PC-3 (cell line): Measurements from ENCODE around the gene MAGED4B.
"Not testable (repeated sequence)": the region's sequence is repeated elsewhere in the genome, so short reads cannot be mapped to it uniquely, and the experiment has no call there.

ENCODE experiments used
- EZH2 ChIP-seq: fragments of 300-600 bp; sonication (generic); IDR thresholded peaks from one replicate; pipeline ENCODE4 v1.6.1; 2017; ENCODE audit warnings: antibody characterized with exemption, mild to moderate bottlenecking, low read length; ENCODE audit not compliant: unreplicated experiment
- EZH2phosphoT487 ChIP-seq: fragments of 300-600 bp; sonication (generic); IDR thresholded peaks from 2 replicates; pipeline ENCODE4 v1.6.1; 2018; ENCODE audit warnings: mild to moderate bottlenecking, antibody characterized with exemption, low read length, borderline replicate concordance
- TF ChIP-seq, protein P1 (sequence below): fragments of 300-600 bp; sonication (generic); conservative IDR thresholded peaks from 2 replicates; pipeline ENCODE4 v1.5.1; 2017; ENCODE audit warnings: antibody characterized with exemption, low read depth, mild to moderate bottlenecking, low read length

GRCh38 chrX:52068666-52069640, at the start of gene MAGED4B:
- not testable (repeated sequence) for TF ChIP-seq EZH2phosphoT487, EZH2
- TF ChIP-seq, protein P1, sequence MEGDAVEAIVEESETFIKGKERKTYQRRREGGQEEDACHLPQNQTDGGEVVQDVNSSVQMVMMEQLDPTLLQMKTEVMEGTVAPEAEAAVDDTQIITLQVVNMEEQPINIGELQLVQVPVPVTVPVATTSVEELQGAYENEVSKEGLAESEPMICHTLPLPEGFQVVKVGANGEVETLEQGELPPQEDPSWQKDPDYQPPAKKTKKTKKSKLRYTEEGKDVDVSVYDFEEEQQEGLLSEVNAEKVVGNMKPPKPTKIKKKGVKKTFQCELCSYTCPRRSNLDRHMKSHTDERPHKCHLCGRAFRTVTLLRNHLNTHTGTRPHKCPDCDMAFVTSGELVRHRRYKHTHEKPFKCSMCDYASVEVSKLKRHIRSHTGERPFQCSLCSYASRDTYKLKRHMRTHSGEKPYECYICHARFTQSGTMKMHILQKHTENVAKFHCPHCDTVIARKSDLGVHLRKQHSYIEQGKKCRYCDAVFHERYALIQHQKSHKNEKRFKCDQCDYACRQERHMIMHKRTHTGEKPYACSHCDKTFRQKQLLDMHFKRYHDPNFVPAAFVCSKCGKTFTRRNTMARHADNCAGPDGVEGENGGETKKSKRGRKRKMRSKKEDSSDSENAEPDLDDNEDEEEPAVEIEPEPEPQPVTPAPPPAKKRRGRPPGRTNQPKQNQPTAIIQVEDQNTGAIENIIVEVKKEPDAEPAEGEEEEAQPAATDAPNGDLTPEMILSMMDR = not testable (repeated sequence)
